DMS114 treated with DMSO at 0.1 percent for 48 hours (cell line): ENCODE results near the gene TMA7.

ENCODE experiments used
- DNase-seq: peaks from one replicate; lab custom pipeline; 2025; ENCODE audit not compliant: unreplicated experiment; lab: John Stamatoyannopoulos, UW

Gene TMA7

DNA sequence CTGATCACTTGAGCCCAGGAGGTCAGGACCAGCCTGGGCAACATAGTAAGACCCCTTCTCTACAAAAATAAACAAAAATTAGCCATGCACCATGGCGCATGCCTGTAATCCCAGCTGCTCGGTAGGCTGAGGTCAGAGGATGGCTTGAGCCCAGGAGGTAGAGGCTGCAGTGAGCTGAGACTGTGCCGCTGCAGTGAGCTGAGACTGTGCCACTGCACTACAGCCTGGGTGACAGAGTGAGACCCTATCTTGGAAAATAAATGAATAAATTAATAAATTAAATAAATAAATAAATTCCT is 53.1 kb downstream of the TMA7 start:
- no peak for DNase-seq
